ENCODE measurements around the gene RPS6KA2. TPM values are rescaled to one million over a fixed set of nuclear protein-coding genes. Genes with fewer than 3 reads are reported as not detected.

Gene RPS6KA2
- total RNA-seq, 2 donors from 2014 or later, result 78.6 to 131 TPM

GRCh38 chr6:166664135-166664534, 37.1 kb upstream of the RPS6KA2 start:
- no peak overlapping the region for H3K27ac ChIP-seq
- no peak for DNase-seq (ENCODE audit: low spot score)
- TF ChIP-seq CTCF (IDR thresholded peaks at IDR 0.05), result no peak
- peaks cover 0 to 9% of the 10 kb centered on the region in 2 donors for H3K4me1 ChIP-seq
- H3K27me3 ChIP-seq, result no peaks in the 10 kb centered on the region
- H3K9me3 ChIP-seq, result no peaks in the 10 kb centered on the region
- H3K4me3 ChIP-seq, result no peak overlapping the region
- no peaks in the 10 kb centered on the region for H3K36me3 ChIP-seq

- H3K9me3 ChIP-seq, result no peaks in the 10 kb centered on the region
- TF ChIP-seq CTCF (IDR thresholded peaks at IDR 0.05), result no peak
- H3K27ac ChIP-seq, result no peak overlapping the region
- no peaks in the 10 kb centered on the region for H3K36me3 ChIP-seq
- DNase-seq (ENCODE audit: low spot score), result no peak
- H3K4me1 ChIP-seq, result peaks cover 0 to 15% of the 10 kb centered on the region in 2 donors
- no peaks in the 10 kb centered on the region for H3K27me3 ChIP-seq
- no peak overlapping the region for H3K4me3 ChIP-seq
These were observed 36.5 kb upstream of the RPS6KA2 start for GRCh38 chr6:166663568-166663967.

GRCh38 chr6:166662690-166663089, 35.6 kb upstream of the RPS6KA2 start:
- H3K4me3 ChIP-seq, result no peak overlapping the region
- no peak for DNase-seq (ENCODE audit: low spot score)
- H3K4me1 ChIP-seq, result peaks cover 0 to 18% of the 10 kb centered on the region in 2 donors
- H3K27ac ChIP-seq, result no peak overlapping the region
- no peaks in the 10 kb centered on the region for H3K36me3 ChIP-seq
- no peaks in the 10 kb centered on the region for H3K27me3 ChIP-seq
- no peaks in the 10 kb centered on the region for H3K9me3 ChIP-seq
- TF ChIP-seq CTCF (IDR thresholded peaks at IDR 0.05), result no peak

- Histone ChIP-seq H3K27me3 (no peaks in the 10 kb centered on the region), H3K27ac (no peak overlapping the region), H3K36me3 (no peaks in the 10 kb centered on the region), H3K4me1 (peaks cover 0 to 18% of the 10 kb centered on the region in 2 donors), H3K4me3 (no peak overlapping the region), H3K9me3 (no peaks in the 10 kb centered on the region)
- no peak for TF ChIP-seq CTCF (IDR thresholded peaks at IDR 0.05)
- DNase-seq (ENCODE audit: low spot score), result no peak
These were observed 34.5 kb upstream of the RPS6KA2 start for GRCh38 chr6:166661327-166662085.

- no peak for DNase-seq (ENCODE audit: low spot score)
- Histone ChIP-seq H3K27ac (no peak overlapping the region), H3K36me3 (no peaks in the 10 kb centered on the region), H3K9me3 (no peaks in the 10 kb centered on the region), H3K4me1 (peaks cover 0 to 18% of the 10 kb centered on the region in 2 donors), H3K4me3 (no peak overlapping the region), H3K27me3 (no peaks in the 10 kb centered on the region)
- no peak for TF ChIP-seq CTCF (IDR thresholded peaks at IDR 0.05)
These were observed 33.2 kb upstream of the RPS6KA2 start for GRCh38 chr6:166660157-166660688.

Measured in right atrium auricular region (tissue), 2 donors.